Body of pancreas (tissue), 4 donors: ENCODE results near the gene SMOC2.

Source experiments
- POLR2A ChIP-seq, 3 donors: fragments of 450-650 bp; IDR thresholded peaks; one replicate each; pipeline ENCODE4 v1.6.1; 2016; ENCODE audit warnings: antibody characterized with exemption in 3 of 3, mild to moderate bottlenecking in 2 of 3
- TF ChIP-seq, protein P1 (sequence below), 7 experiments: fragments of 450-650 bp in 4 of 7; fragments of 200-600 bp in 3 of 7; sonication (generic) in 3 of 7; IDR thresholded peaks; one replicate each; pipeline ENCODE4 v1.5.1; 2016 to 2019; ENCODE audit warnings: antibody characterized with exemption in 7 of 7

- TF ChIP-seq, protein P1, sequence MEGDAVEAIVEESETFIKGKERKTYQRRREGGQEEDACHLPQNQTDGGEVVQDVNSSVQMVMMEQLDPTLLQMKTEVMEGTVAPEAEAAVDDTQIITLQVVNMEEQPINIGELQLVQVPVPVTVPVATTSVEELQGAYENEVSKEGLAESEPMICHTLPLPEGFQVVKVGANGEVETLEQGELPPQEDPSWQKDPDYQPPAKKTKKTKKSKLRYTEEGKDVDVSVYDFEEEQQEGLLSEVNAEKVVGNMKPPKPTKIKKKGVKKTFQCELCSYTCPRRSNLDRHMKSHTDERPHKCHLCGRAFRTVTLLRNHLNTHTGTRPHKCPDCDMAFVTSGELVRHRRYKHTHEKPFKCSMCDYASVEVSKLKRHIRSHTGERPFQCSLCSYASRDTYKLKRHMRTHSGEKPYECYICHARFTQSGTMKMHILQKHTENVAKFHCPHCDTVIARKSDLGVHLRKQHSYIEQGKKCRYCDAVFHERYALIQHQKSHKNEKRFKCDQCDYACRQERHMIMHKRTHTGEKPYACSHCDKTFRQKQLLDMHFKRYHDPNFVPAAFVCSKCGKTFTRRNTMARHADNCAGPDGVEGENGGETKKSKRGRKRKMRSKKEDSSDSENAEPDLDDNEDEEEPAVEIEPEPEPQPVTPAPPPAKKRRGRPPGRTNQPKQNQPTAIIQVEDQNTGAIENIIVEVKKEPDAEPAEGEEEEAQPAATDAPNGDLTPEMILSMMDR (IDR thresholded peaks at IDR 0.05), result no peak
- TF ChIP-seq POLR2A (IDR thresholded peaks at IDR 0.05), result no peak
These were observed 257.9 kb downstream of the SMOC2 start for GRCh38 chr6:168698923-168699322.
